Heart left ventricle (tissue), 16 donors: ENCODE measurements around the gene SMOC1. TPM values are rescaled to one million over a fixed set of nuclear protein-coding genes. Genes with fewer than 3 reads are reported as not detected.

Experiments
- ATAC-seq, 4 donors: fragments of 200-7000 bp; cut with Tn5 transposase; one replicate each; pipeline ENCODE4 v1.9.1; 2020 to 2022; ENCODE audit warnings: moderate library complexity in 4 of 4, mild to moderate bottlenecking in 3 of 4, moderate number of reproducible peaks in 1 of 4
- DNase-seq, 5 donors: peaks; one replicate each; pipeline ENCODE4 v3.0.0-alpha.2; 2020
- H3K27ac ChIP-seq, 12 donors: fragments of 200-600 bp; sonication (generic) in 4 of 12; one replicate each; pipeline versions ENCODE4 v1.5.0 to v1.8.0; 2016 to 2022; ENCODE audit warnings: mild to moderate bottlenecking in 2 of 12
- H3K27me3 ChIP-seq, 9 donors: fragments of 200-600 bp; sonication (generic) in 2 of 9; one replicate each; pipeline versions ENCODE4 v1.5.1 to v1.8.0; 2016 to 2022; ENCODE audit warnings: mild to moderate bottlenecking in 3 of 9
- H3K36me3 ChIP-seq, 9 donors: fragments of 200-600 bp; sonication (generic) in 2 of 9; one replicate each; pipeline versions ENCODE4 v1.5.0 to v1.8.0; 2018 to 2022; ENCODE audit warnings: mild to moderate bottlenecking in 2 of 9
- H3K4me1 ChIP-seq, 12 donors: fragments of 200-600 bp; sonication (generic) in 4 of 12; one replicate each; pipeline versions ENCODE4 v1.5.0 to v1.8.0; 2016 to 2022; ENCODE audit warnings: mild to moderate bottlenecking in 3 of 12
- H3K4me3 ChIP-seq, 12 donors: fragments of 200-600 bp; sonication (generic) in 4 of 12; one replicate each; pipeline versions ENCODE4 v1.5.0 to v1.8.0; 2017 to 2022; ENCODE audit warnings: mild to moderate bottlenecking in 9 of 12, moderate library complexity in 4 of 12
- H3K9me3 ChIP-seq, 12 donors: fragments of 200-600 bp; sonication (generic) in 4 of 12; one replicate each; pipeline versions ENCODE4 v1.5.0 to v1.8.0; 2016 to 2022; ENCODE audit warnings: mild to moderate bottlenecking in 1 of 12
- POLR2A ChIP-seq, 2 donors: fragments of 450-650 bp; IDR thresholded peaks; one replicate each; pipeline ENCODE4 v1.6.1; 2017; ENCODE audit warnings: antibody characterized with exemption in 2 of 2, mild to moderate bottlenecking in 2 of 2, moderate library complexity in 2 of 2
- WGBS, 4 donors: extraction: QIAGEN DNeasy Blood & Tissue Kit in 2 of 4; methylation state at CpG; one replicate each; pipeline versions ENCODE4 v1.1.5 to v1.1.7; 2013 to 2018; 5-methylcytosine and 5-hydroxymethylcytosine counted together
- intact Hi-C, 10 donors: fragments of 100-400 bp; cut with DNase I; formaldehyde crosslinking; loops; one replicate each; pipeline versions ENCODE4 v1.11.1 to v1.14.2; 2022
- polyA plus RNA-seq, 2 donors: library from polyadenylated mRNA; stranded (reverse); fragments of 200-250 nt; gene quantifications; one replicate each; pipeline ENCODE4 v1.2.3, GENCODE V29; 2013
- total RNA-seq, 9 donors: library from RNA; depleted of rRNA in 2 of 9; stranded (reverse); fragments of >200 nt in 2 of 9; fragmentation: NEBNext Ultra II Directional in 3 of 9; extraction: Animal tissue kit (Norgen Biotek cat#: 25700) in 3 of 9; gene quantifications; one replicate each; pipeline versions ENCODE4 v1.1.0 to v1.2.4, GENCODE V29; 2016 to 2023
- TF ChIP-seq, protein P1 (sequence below), 12 donors: fragments of 200-600 bp; sonication (generic) in 4 of 12; IDR thresholded peaks; one replicate each; pipeline versions ENCODE4 v1.5.0 to v1.8.0; 2018 to 2022; ENCODE audit warnings: antibody characterized with exemption in 12 of 12, mild to moderate bottlenecking in 5 of 12
- donor health status: ischemic (EF 13 %, LVEDD 7.1; RV severe dilation, severe dysfunction).
- donor health status: healthy with polysubstance abuse.
- donor health status: DM: no; HTN: yes; CAD: no.
- donor health status: DM: no; HTN: no; CAD: no.
- donor health status: ischemic (EF 25% LVEDD 6.9; RV normal size, moderate dysfunction).
- donor health status: ischemic (EF 25% LVEDD 5.7; RV mildly dilated, moderate dysfunction).
- donor health status: healthy.
- donor health status: DM: yes; HTN: yes; CAD: no.
- donor health status: ischemic (EF 35%, LVEDD 5.7; RV mildly dilated, moderate dysfunction).
- donor health status: nonischemic (EF 11% LVEDD 7.7; RV severe dilation, severe dysfunction).
- donor health status: DM: yes; HTN: yes; CAD: no.
- donor health status: PGD.
- donor health status: ischemic (EF 29% LVEDD 5.4; RV normal size, mild dysfunction).
- donor health status: nonischemic (EF 23%, LVEDD 6.1; RV moderate dilation, normal function).

SMOC1 gene
- total and polyA plus RNA-seq, 11 donors, result 0.57 to 2.8 (median 0.85) TPM; not detected in 2

DNA sequence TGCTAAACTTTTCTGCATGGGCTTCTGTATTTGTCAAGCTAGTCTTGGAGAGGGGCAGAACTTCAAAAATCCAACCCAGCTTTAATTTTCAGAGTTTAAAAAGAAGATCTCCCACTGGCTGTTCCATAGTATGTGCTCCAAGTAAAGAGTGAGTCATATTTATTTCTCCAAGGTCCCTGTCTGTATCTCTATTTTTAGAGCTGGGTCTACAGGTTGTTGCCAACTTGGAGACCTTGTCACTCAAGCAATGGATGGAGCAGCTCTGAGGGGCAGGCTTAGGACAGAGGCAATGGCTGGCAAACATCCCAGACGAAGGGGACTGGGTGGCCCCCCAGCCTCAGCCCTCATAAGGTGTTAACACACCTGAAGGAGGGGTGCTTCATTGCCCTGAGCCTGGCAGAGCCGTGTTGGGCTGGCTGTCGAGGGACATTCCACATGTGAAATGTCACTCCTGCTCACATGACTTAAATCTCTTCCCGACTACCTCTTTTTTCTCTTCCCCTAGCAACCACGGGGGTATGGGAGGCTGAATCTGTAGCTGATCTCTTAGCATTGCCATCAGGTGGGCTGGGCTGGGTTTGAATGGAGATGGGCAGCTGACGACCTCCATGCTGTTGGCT, 103.1 kb downstream of the SMOC1 start:
- DNase-seq (no peak), ATAC-seq (peak in 1 of 4 donors; percentile 60)
- Histone ChIP-seq H3K27ac (no peak overlapping the region), H3K4me3 (no peak overlapping the region), H3K4me1 (no peaks in the 10 kb centered on the region), H3K36me3 (no peaks in the 10 kb centered on the region), H3K9me3 (no peaks in the 10 kb centered on the region), H3K27me3 (peaks cover 0 to 22% (median 0%) of the 10 kb centered on the region in 9 donors)
- WGBS, 4 donors, result 20 to 38% (median 32%) methylated on average over 6 of the region's 6 CpGs
- intact Hi-C loops, result no loop called here
- TF ChIP-seq POLR2A (IDR thresholded peaks at IDR 0.05), result no peak
- TF ChIP-seq, protein P1, sequence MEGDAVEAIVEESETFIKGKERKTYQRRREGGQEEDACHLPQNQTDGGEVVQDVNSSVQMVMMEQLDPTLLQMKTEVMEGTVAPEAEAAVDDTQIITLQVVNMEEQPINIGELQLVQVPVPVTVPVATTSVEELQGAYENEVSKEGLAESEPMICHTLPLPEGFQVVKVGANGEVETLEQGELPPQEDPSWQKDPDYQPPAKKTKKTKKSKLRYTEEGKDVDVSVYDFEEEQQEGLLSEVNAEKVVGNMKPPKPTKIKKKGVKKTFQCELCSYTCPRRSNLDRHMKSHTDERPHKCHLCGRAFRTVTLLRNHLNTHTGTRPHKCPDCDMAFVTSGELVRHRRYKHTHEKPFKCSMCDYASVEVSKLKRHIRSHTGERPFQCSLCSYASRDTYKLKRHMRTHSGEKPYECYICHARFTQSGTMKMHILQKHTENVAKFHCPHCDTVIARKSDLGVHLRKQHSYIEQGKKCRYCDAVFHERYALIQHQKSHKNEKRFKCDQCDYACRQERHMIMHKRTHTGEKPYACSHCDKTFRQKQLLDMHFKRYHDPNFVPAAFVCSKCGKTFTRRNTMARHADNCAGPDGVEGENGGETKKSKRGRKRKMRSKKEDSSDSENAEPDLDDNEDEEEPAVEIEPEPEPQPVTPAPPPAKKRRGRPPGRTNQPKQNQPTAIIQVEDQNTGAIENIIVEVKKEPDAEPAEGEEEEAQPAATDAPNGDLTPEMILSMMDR (IDR thresholded peaks at IDR 0.05), result no peak

DNA sequence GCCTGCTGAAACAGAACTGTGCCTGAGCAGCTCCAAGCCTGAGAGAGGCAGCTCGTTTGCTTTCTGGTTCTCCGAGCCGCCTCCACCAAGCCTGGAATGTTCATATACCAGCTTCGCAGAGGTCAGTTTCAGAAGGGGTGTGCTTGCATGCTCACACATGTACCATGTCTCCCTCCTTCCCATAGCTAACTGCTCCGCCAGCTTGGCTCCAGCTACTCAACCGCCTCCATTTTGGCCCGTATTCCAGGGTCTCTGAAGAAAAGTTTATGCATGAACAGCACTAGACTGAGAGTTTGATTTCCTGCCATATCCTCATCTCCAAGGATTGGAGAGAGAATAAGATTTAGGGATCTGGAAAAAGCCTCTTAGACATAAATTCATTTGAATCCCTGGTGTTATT, 103.7 kb downstream of the SMOC1 start:
- H3K4me3 ChIP-seq, result no peak overlapping the region
- no peaks in the 10 kb centered on the region for H3K9me3 ChIP-seq
- ATAC-seq, result no peak
- intact Hi-C loops, result no loop called here
- no peak for TF ChIP-seq POLR2A (IDR thresholded peaks at IDR 0.05)
- TF ChIP-seq, protein P1 (IDR thresholded peaks at IDR 0.05), result no peak
- H3K27ac ChIP-seq, result no peak overlapping the region
- H3K4me1 ChIP-seq, result no peaks in the 10 kb centered on the region
- peaks cover 0 to 22% (median 0%) of the 10 kb centered on the region in 9 donors for H3K27me3 ChIP-seq
- 77 to 84% (median 81%) methylated on average over 7 of the region's 7 CpGs for WGBS, 4 donors
- no peaks in the 10 kb centered on the region for H3K36me3 ChIP-seq
- DNase-seq, result no peak

DNA sequence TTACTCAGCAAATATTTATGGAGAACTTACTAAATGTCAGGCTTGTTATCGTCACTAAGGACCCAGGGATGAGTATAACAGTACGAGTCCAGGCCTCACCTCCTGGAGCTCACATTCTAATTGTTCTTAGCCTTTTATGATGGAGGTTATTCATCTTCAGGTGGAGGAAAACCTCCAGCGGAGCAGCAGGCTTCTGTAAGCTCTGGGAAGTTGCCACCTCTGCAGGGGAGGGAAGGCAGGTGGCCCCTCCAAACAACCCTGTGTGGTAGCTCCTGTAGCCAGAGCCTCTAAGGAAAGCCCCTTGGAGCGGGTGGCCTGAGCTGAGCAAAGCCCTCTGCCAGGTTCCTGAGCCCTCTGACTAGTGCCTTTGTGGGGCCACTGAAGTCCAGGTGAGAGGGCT, 104.1 kb downstream of the SMOC1 start:
- TF ChIP-seq, protein P1 (IDR thresholded peaks at IDR 0.05), result no peak
- no peak for TF ChIP-seq POLR2A (IDR thresholded peaks at IDR 0.05)
- H3K9me3 ChIP-seq, result no peaks in the 10 kb centered on the region
- WGBS, 4 donors, result 72 to 85% (median 80%) methylated on average over 3 to 4 of the region's 4 CpGs
- H3K27me3 ChIP-seq, result peaks cover 0 to 22% (median 0%) of the 10 kb centered on the region in 9 donors
- H3K27ac ChIP-seq, result no peak overlapping the region
- no peak overlapping the region for H3K4me3 ChIP-seq
- no peaks in the 10 kb centered on the region for H3K4me1 ChIP-seq
- no peak for DNase-seq
- ATAC-seq, result no peak
- no peaks in the 10 kb centered on the region for H3K36me3 ChIP-seq
- intact Hi-C loops, result no loop called here

DNA sequence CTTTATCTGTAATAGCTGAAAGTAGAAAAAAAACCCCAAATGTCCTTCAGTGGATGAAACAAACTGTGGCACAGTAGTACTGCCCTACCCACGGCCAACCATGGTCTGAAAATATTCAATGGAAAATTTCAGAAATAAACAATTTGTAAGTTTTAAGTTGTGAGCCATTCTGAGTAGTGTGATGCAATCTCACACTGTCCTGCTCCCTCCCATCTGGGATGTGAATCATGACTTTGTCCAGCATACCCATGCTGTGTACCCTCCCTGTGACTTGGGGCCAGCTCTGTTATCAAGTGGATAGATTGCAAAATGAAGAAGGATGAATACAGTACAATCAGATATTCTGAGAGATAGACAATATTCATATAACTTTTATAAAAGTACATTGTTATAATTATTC, 106.2 kb downstream of the SMOC1 start:
- Histone ChIP-seq H3K4me1 (no peaks in the 10 kb centered on the region), H3K4me3 (no peak overlapping the region), H3K27me3 (peaks cover 0 to 18% (median 0%) of the 10 kb centered on the region in 9 donors), H3K27ac (no peak overlapping the region), H3K9me3 (peaks cover 0 to 5% (median 0%) of the 10 kb centered on the region in 12 donors), H3K36me3 (no peaks in the 10 kb centered on the region)
- ATAC-seq, result peak in 1 of 4 donors; percentile 63
- DNase-seq, result no peak
- TF ChIP-seq, protein P1 (IDR thresholded peaks at IDR 0.05), result no peak
- no peak for TF ChIP-seq POLR2A (IDR thresholded peaks at IDR 0.05)
- 63 to 74% (median 70%) methylated on average over 1 of the region's 1 CpG for WGBS, 4 donors
- intact Hi-C loops, result no loop called here
